ENCODE results near the gene AMOTL1. TPM values are rescaled to one million over a fixed set of nuclear protein-coding genes. Genes with fewer than 3 reads are reported as not detected.

AMOTL1 gene
- total RNA-seq, 2 experiments from 2014 or later = 0.08 TPM; not detected in 1

- ChIA-PET CTCF (no interaction called here), POLR2A (no interaction called here)
- intact Hi-C loops (cut with DNase I, micrococcal nuclease) = loop anchor here (10.0 kb wide), 2 partner anchors 983 to 1643 kb away; no protein-coding TSS in a partner anchor
- peaks cover 11% of the 10 kb centered on the region for H3K4me1 Mint-ChIP-seq (ENCODE audit: low read depth)
- Histone ChIP-seq H3K9me3 (ENCODE audit: control insufficient read depth in 1 of 2, insufficient read depth in 1 of 2, low read length in 2 of 2) (no peaks in the 10 kb centered on the region), H3K4me1 (ENCODE audit: insufficient read depth, low read length) (no peaks in the 10 kb centered on the region), H3K27ac (ENCODE audit: low read depth in 1 of 2, low read length in 2 of 2) (no peak overlapping the region), H3K4me3 (ENCODE audit: low read length) (no peak overlapping the region), H3K27me3 (ENCODE audit: control insufficient read depth in 1 of 2, insufficient read depth in 2 of 2, low read length in 2 of 2) (peaks cover 0 to 5% of the 10 kb centered on the region in 2 experiments), H3K36me3 (ENCODE audit: insufficient read depth, low read length) (no peaks in the 10 kb centered on the region)
- H3K27ac Mint-ChIP-seq = no peak overlapping the region
- DNase-seq (no peak), ATAC-seq (ENCODE audit: poor library complexity) (no peak)
- H3K4me3 Mint-ChIP-seq = no peak overlapping the region
- no peak for TF ChIP-seq CTCF (IDR thresholded peaks at IDR 0.05)
- H3K36me3 Mint-ChIP-seq (ENCODE audit: low read depth) = no peaks in the 10 kb centered on the region
- H3K9me3 Mint-ChIP-seq = no peaks in the 10 kb centered on the region
- peaks cover 7% of the 10 kb centered on the region for H3K27me3 Mint-ChIP-seq
Observed at GRCh38 chr11:94781837-94782236, 13.7 kb downstream of the AMOTL1 start.

GRCh38 chr11:94782446-94782845 lies 14.3 kb downstream of the AMOTL1 start:
- no peaks in the 10 kb centered on the region for H3K4me1 ChIP-seq (ENCODE audit: insufficient read depth, low read length)
- Mint-ChIP-seq H3K36me3 (ENCODE audit: low read depth) (no peaks in the 10 kb centered on the region), H3K4me3 (no peak overlapping the region), H3K27me3 (peaks cover 6% of the 10 kb centered on the region), H3K27ac (no peak overlapping the region), H3K9me3 (no peaks in the 10 kb centered on the region), H3K4me1 (ENCODE audit: low read depth) (peaks cover 11% of the 10 kb centered on the region)
- ChIA-PET POLR2A (no interaction called here), CTCF (no interaction called here)
- H3K36me3 ChIP-seq (ENCODE audit: insufficient read depth, low read length) = no peaks in the 10 kb centered on the region
- H3K27ac ChIP-seq (ENCODE audit: low read depth in 1 of 2, low read length in 2 of 2) = no peak overlapping the region
- DNase-seq = no peak
- TF ChIP-seq CTCF (IDR thresholded peaks at IDR 0.05) = no peak
- no peaks in the 10 kb centered on the region for H3K9me3 ChIP-seq (ENCODE audit: control insufficient read depth in 1 of 2, insufficient read depth in 1 of 2, low read length in 2 of 2)
- intact Hi-C loops (cut with DNase I, micrococcal nuclease) = loop anchor here (10.0 kb wide), 2 partner anchors 982 to 1642 kb away; no protein-coding TSS in a partner anchor
- H3K4me3 ChIP-seq (ENCODE audit: low read length) = no peak overlapping the region
- ATAC-seq (ENCODE audit: poor library complexity) = no peak
- H3K27me3 ChIP-seq (ENCODE audit: control insufficient read depth in 1 of 2, insufficient read depth in 2 of 2, low read length in 2 of 2) = peaks cover 0 to 5% of the 10 kb centered on the region in 2 experiments

GRCh38 chr11:94784884-94785283 lies 16.7 kb downstream of the AMOTL1 start:
- no peaks in the 10 kb centered on the region for H3K9me3 Mint-ChIP-seq
- CTCF ChIA-PET = no interaction called here
- H3K4me1 Mint-ChIP-seq (ENCODE audit: low read depth) = peaks cover 11% of the 10 kb centered on the region
- no peak for TF ChIP-seq CTCF (IDR thresholded peaks at IDR 0.05)
- Histone ChIP-seq H3K27me3 (ENCODE audit: control insufficient read depth in 1 of 2, insufficient read depth in 2 of 2, low read length in 2 of 2) (peaks cover 0 to 7% of the 10 kb centered on the region in 2 experiments), H3K4me1 (ENCODE audit: insufficient read depth, low read length) (no peaks in the 10 kb centered on the region), H3K36me3 (ENCODE audit: insufficient read depth, low read length) (no peaks in the 10 kb centered on the region), H3K9me3 (ENCODE audit: control insufficient read depth in 1 of 2, insufficient read depth in 1 of 2, low read length in 2 of 2) (no peaks in the 10 kb centered on the region), H3K4me3 (ENCODE audit: low read length) (no peak overlapping the region), H3K27ac (ENCODE audit: low read depth in 1 of 2, low read length in 2 of 2) (no peak overlapping the region)
- ATAC-seq (ENCODE audit: poor library complexity) (no peak), DNase-seq (no peak)
- no peak overlapping the region for H3K4me3 Mint-ChIP-seq
- H3K27ac Mint-ChIP-seq = no peak overlapping the region
- H3K27me3 Mint-ChIP-seq = peaks cover 5% of the 10 kb centered on the region
- no peaks in the 10 kb centered on the region for H3K36me3 Mint-ChIP-seq (ENCODE audit: low read depth)
- intact Hi-C loops (cut with DNase I, micrococcal nuclease) = loop anchor here (5.0 to 10.0 kb wide), 3 partner anchors 977 to 1640 kb away; no protein-coding TSS in a partner anchor
- POLR2A ChIA-PET = no interaction called here

All from CD4-positive, alpha-beta T cell (primary cell).